K562 (cell line): Measurements from ENCODE around the gene CHRM1. TPM values are rescaled to one million over a fixed set of nuclear protein-coding genes. Genes with fewer than 3 reads are reported as not detected.
A peak's percentile ranks its signal among the peaks of the same experiment; 100 is the strongest.

Experiments
- CHD2 ChIP-seq: IDR thresholded peaks from 2 replicates; pipeline ENCODE4 v1.6.1; 2011; ENCODE audit warnings: low read depth, low read length
- E2F5 ChIP-seq: sonication (generic); formaldehyde crosslinking; IDR thresholded peaks from 2 replicates; pipeline ENCODE4 v1.8.0; 2022; ENCODE audit warnings: mild to moderate bottlenecking, missing genetic modification reagents
- KLF13 ChIP-seq: fragments of 450-650 bp; IDR thresholded peaks from 2 replicates; pipeline ENCODE4 v1.6.1; 2016; ENCODE audit warnings: missing genetic modification characterization, low read depth, mild to moderate bottlenecking, missing compliant biosample characterization, moderate library complexity, borderline replicate concordance
- PHF8 ChIP-seq: fragments of 200-600 bp; sonication (generic); IDR thresholded peaks from 2 replicates; pipeline ENCODE4 v1.6.1; 2012; ENCODE audit warnings: mixed run types, mild to moderate bottlenecking, inconsistent platforms, low read length, moderate library complexity, borderline replicate concordance
- PRDM10 ChIP-seq: fragments of 450-650 bp; IDR thresholded peaks from 2 replicates; pipeline ENCODE4 v1.6.1; 2018; ENCODE audit not compliant: partially characterized antibody
- SMARCA5 ChIP-seq: fragments of 450-650 bp; IDR thresholded peaks from 2 replicates; pipeline ENCODE4 v1.6.1; 2016
- ZNF407 ChIP-seq: fragments of 450-650 bp; IDR thresholded peaks from 2 replicates; pipeline ENCODE4 v1.6.1; 2016; ENCODE audit warnings: low read depth
- ZNF518B ChIP-seq: fragments of 250-450 bp; sonication (Bioruptor Pico); IDR thresholded peaks from 2 replicates; pipeline ENCODE4 v1.5.0; 2021; ENCODE audit warnings: mild to moderate bottlenecking, moderate library complexity
- polyA plus RNA-seq, 8 experiments: library from polyadenylated mRNA; depleted of rRNA in 4 of 8; stranded (reverse) in 5 of 8; unstranded in 3 of 8; fragments of >200 nt; fragmentation: Nextera tagmentation in 2 of 8; fragmentation: Illumina TruSeq in 1 of 8; extraction: Ambion mirVana in 2 of 8; extraction: Trizol in 1 of 8; gene quantifications; 2 replicates each; pipeline versions ENCODE4 v1.2.1 to v1.2.3, GENCODE V29; 2011 to 2014; ENCODE audit warnings: inconsistent platforms in 1 of 8, missing spikeins in 1 of 8
- total RNA-seq, 7 experiments: library from RNA; depleted of rRNA in 6 of 7; stranded (reverse); fragments of >200 nt in 6 of 7; fragmentation: Illumina TruSeq in 2 of 7; extraction: Trizol in 2 of 7; gene quantifications; 2 replicates each; pipeline versions ENCODE4 v1.2.1 to v1.2.3, GENCODE V29; 2011 to 2021; ENCODE audit warnings: low replicate concordance in 1 of 7

CHRM1 gene
- total and polyA plus RNA-seq, 9 of the 15 experiments (the other 6 are each of a cell fraction or from before 2014, with no cell fraction given), result not detected

- no peak for TF ChIP-seq ZNF518B (CRISPR knock-in tag)
- TF ChIP-seq KLF13 (tag), result no peak
- peak; percentile 90 for TF ChIP-seq PHF8
- TF ChIP-seq ZNF407, result no peak
- peak; percentile 69; the same call in 1 of the 2 replicates for TF ChIP-seq SMARCA5
- peak; percentile 67 for TF ChIP-seq CHD2
- TF ChIP-seq PRDM10, result peak; percentile 89
- TF ChIP-seq E2F5, result peak; percentile 90
Measured at GRCh38 chr11:62880803-62881578, 40.2 kb downstream of the CHRM1 start, which contains the start of gene SLC3A2 (continued).
